Mucosa of descending colon (tissue), 3 donors: ENCODE measurements around the gene AP2A2. TPM values are rescaled to one million over a fixed set of nuclear protein-coding genes. Genes with fewer than 3 reads are reported as not detected.
A peak's percentile ranks its signal among the peaks of the same experiment; 100 is the strongest.

Experiments used
- ATAC-seq: fragments of 200-7000 bp; cut with Tn5 transposase; one replicate; pipeline ENCODE4 v1.9.1; 2020; ENCODE audit warnings: mild to moderate bottlenecking, moderate library complexity
- DNase-seq, 3 donors: peaks; one replicate each; pipeline ENCODE4 v3.0.0-alpha.2; 2020
- H3K36me3 ChIP-seq: fragments of 200-600 bp; one replicate; pipeline ENCODE4 v1.8.0; 2021; ENCODE audit warnings: low read depth, mild to moderate bottlenecking
- H3K4me1 ChIP-seq: fragments of 200-600 bp; one replicate; pipeline ENCODE4 v1.8.0; 2021; ENCODE audit warnings: low read depth, mild to moderate bottlenecking
- H3K4me3 ChIP-seq: fragments of 200-600 bp; one replicate; pipeline ENCODE4 v1.8.0; 2021; ENCODE audit warnings: mild to moderate bottlenecking
- H3K9me3 ChIP-seq: fragments of 200-600 bp; one replicate; pipeline ENCODE4 v1.8.0; 2021; ENCODE audit warnings: mild to moderate bottlenecking
- CTCF ChIP-seq: fragments of 200-600 bp; IDR thresholded peaks from one replicate; pipeline ENCODE4 v1.8.0; 2022; ENCODE audit warnings: antibody characterized with exemption, mild to moderate bottlenecking
- intact Hi-C, 2 donors: fragments of 100-400 bp; cut with DNase I in 1 of 2; cut with micrococcal nuclease in 1 of 2; formaldehyde crosslinking; loops; one replicate each; pipeline versions ENCODE4 v1.11.0 to v1.11.1; 2022; cut with DNase I, micrococcal nuclease
- total RNA-seq, 3 donors: library from RNA; stranded (reverse); fragmentation: NEBNext Ultra II Directional in 2 of 3; extraction: Animal tissue kit (Norgen Biotek cat#: 25700) in 2 of 3; gene quantifications; one replicate each; pipeline versions ENCODE4 v1.2.1 to v1.2.4, GENCODE V29; 2021 to 2023
- donor health status: DM: no; HTN: no; CAD: no; lungs with moderate emphysema.
- donor health status: DM: no; HTN: no; CAD: no.
- donor health status: DM: no; HTN: yes; CAD: no.

Gene AP2A2
- total RNA-seq, 3 donors from 2014 or later, result 68.8 to 105 (median 99.5) TPM

- H3K36me3 ChIP-seq, result no peaks in the 10 kb centered on the region
Observed at GRCh38 chr11:1060410-1060809, 134.7 kb downstream of the AP2A2 start.

GRCh38 chr11:1060852-1061616, 135.4 kb downstream of the AP2A2 start:
- peak; percentile 93 for ATAC-seq
- intact Hi-C loops, result no loop called here
- TF ChIP-seq CTCF, result no peak

More at GRCh38 chr11:1060410-1060809, 134.7 kb downstream of the AP2A2 start:
- H3K4me3 ChIP-seq, result no peak overlapping the region
- DNase-seq (peak in 2 of 3 donors; percentile 51 to 56), ATAC-seq (peak; percentile 25)
- intact Hi-C loops, result no loop called here
- no peak for TF ChIP-seq CTCF
- no peaks in the 10 kb centered on the region for H3K9me3 ChIP-seq
- peaks cover 10% of the 10 kb centered on the region for H3K4me1 ChIP-seq

More at GRCh38 chr11:1060852-1061616, 135.4 kb downstream of the AP2A2 start:
- Histone ChIP-seq H3K9me3 (no peaks in the 10 kb centered on the region), H3K4me3 (no peak overlapping the region), H3K4me1 (peaks cover 6% of the 10 kb centered on the region), H3K36me3 (no peaks in the 10 kb centered on the region)
- DNase-seq, result peak; percentile 87 to 91 (median 90)

Other genes starting within 250 kb of the AP2A2 start
- 10 to 100 TPM; 25.1 to 35.7 (median 25.9) TPM for gene DEAF1, start 230.6 kb upstream of the AP2A2 start, total RNA-seq
- 10 to 100 TPM; 31.6 to 43.1 (median 38.0) TPM for gene TMEM80, start 230.1 kb upstream of the AP2A2 start, total RNA-seq
- 100 to 1,000 TPM; 176 to 335 (median 253) TPM for gene EPS8L2, start 219.6 kb upstream of the AP2A2 start, total RNA-seq
- 100 to 1,000 TPM; 101 to 158 (median 128) TPM for gene TALDO1, start 178.4 kb upstream of the AP2A2 start, total RNA-seq
- 10 to 100 TPM; 51.9 to 58.8 (median 57.4) TPM for gene GATD1, start 148.4 kb upstream of the AP2A2 start, total RNA-seq
- 1 to 10 TPM in 1 of 3 donors, under 1 TPM in 1, not detected in 1; 0.34 to 2.2 TPM for gene CEND1, start 135.8 kb upstream of the AP2A2 start, total RNA-seq
- gene SLC25A22, start 127.6 kb upstream of the AP2A2 start, total RNA-seq, result 10 to 100 TPM; 11.6 to 18.6 (median 14.4) TPM
- gene PIDD1, start 120.6 kb upstream of the AP2A2 start, total RNA-seq, result 10 to 100 TPM; 20.2 to 26.3 (median 23.8) TPM
- 1,000 to 10,000 TPM; 1,532 to 1,798 (median 1,652) TPM for gene RPLP2, start 115.9 kb upstream of the AP2A2 start, total RNA-seq
- gene PNPLA2, start 107.0 kb upstream of the AP2A2 start, total RNA-seq, result 100 to 1,000 TPM; 138 to 253 (median 167) TPM
- 100 to 1,000 TPM in 2 of 3 donors, 10 to 100 TPM in 1; 43.5 to 137 (median 129) TPM for gene CRACR2B, start 98.0 kb upstream of the AP2A2 start, total RNA-seq
- gene CD151, start 92.9 kb upstream of the AP2A2 start, total RNA-seq, result 100 to 1,000 TPM; 364 to 415 (median 378) TPM
- 10 to 100 TPM; 67.1 to 86.8 (median 82.1) TPM for gene POLR2L, start 83.3 kb upstream of the AP2A2 start, total RNA-seq
- gene TSPAN4, start 83.0 kb upstream of the AP2A2 start, total RNA-seq, result 10 to 100 TPM in 2 of 3 donors, 1 to 10 TPM in 1; 9.2 to 42.4 (median 24.7) TPM
- gene CHID1, start 15.1 kb upstream of the AP2A2 start, total RNA-seq, result 10 to 100 TPM; 52.3 to 64.3 (median 55.3) TPM
- not detected for gene MUC6, start 110.8 kb downstream of the AP2A2 start, total RNA-seq
- 1,000 to 10,000 TPM in 2 of 3 donors, 100 to 1,000 TPM in 1; 379 to 1,246 (median 1,109) TPM for gene MUC2, start 149.0 kb downstream of the AP2A2 start, total RNA-seq
- gene MUC5AC, start 232.1 kb downstream of the AP2A2 start, total RNA-seq, result under 1 TPM in 2 of 3 donors, not detected in 1; 0.03 to 0.63 TPM